Thoracic aorta (tissue), 2 donors: ENCODE results near the gene IMMT. TPM values are rescaled to one million over a fixed set of nuclear protein-coding genes. Genes with fewer than 3 reads are reported as not detected.
A peak's percentile ranks its signal among the peaks of the same experiment; 100 is the strongest.

Experiments
- ATAC-seq: fragments of 150-250 bp; one replicate; pipeline ENCODE4 v1.8.0; 2017; ENCODE audit warnings: low read depth; ENCODE audit not compliant: insufficient number of reproducible peaks, low FRiP score
- DNase-seq: peaks from one replicate; pipeline ENCODE4 v3.0.0-alpha.2; 2020; ENCODE audit warnings: low spot score
- H3K27ac ChIP-seq, 2 donors: fragments of 200-600 bp; sonication (generic); 1 replicate in 1 of 2; 2 replicates in 1 of 2; pipeline ENCODE4 v1.5.1; 2016; ENCODE audit warnings: mild to moderate bottlenecking in 2 of 2, moderate library complexity in 2 of 2
- H3K27me3 ChIP-seq: fragments of 200-600 bp; sonication (generic); replicated peaks from 2 replicates; pipeline ENCODE4 v1.6.0; 2016; ENCODE audit warnings: mild to moderate bottlenecking; ENCODE audit not compliant: insufficient read depth
- H3K36me3 ChIP-seq: fragments of 200-600 bp; sonication (generic); one replicate; pipeline ENCODE4 v1.5.1; 2016
- H3K4me1 ChIP-seq, 2 donors: fragments of 200-600 bp; sonication (generic); 1 replicate in 1 of 2; 2 replicates in 1 of 2; pipeline versions ENCODE4 v1.5.1 to v1.6.0; 2016; ENCODE audit warnings: low read depth in 2 of 2, mild to moderate bottlenecking in 1 of 2; ENCODE audit not compliant: control insufficient read depth in 1 of 2
- H3K4me3 ChIP-seq: fragments of 200-600 bp; sonication (generic); 2 replicates; pipeline ENCODE4 v1.5.1; 2016; ENCODE audit warnings: mild to moderate bottlenecking
- H3K9me3 ChIP-seq: fragments of 200-600 bp; sonication (generic); 2 replicates; pipeline ENCODE4 v1.5.1; 2016
- total RNA-seq, 2 donors: library from RNA; depleted of rRNA; stranded (reverse); fragments of >200 nt; gene quantifications; one replicate each; pipeline versions ENCODE4 v1.1.0 to v1.2.3, GENCODE V29; 2016
- TF ChIP-seq, protein P1 (sequence below): fragments of 200-600 bp; sonication (generic); IDR thresholded peaks from one replicate; pipeline ENCODE4 v1.5.1; 2019; ENCODE audit warnings: antibody characterized with exemption

Gene IMMT
- total RNA-seq, 2 donors from 2014 or later = 33.3 to 54.7 TPM

GRCh38 chr2:86105252-86105968, 89.9 kb downstream of the IMMT start, which contains the start of gene POLR1A:
Gene POLR1A, minus strand, starts transcription at chr2:86105886. Its CDS starts 110 bp downstream, at chr2:86105776.
- peak; percentile 79 for DNase-seq
- Histone ChIP-seq H3K4me3 (peak within 1 kb of the TSS; percentile 97), H3K27me3 (no peaks in the 10 kb centered on the region), H3K36me3 (peaks cover 3% of the 10 kb centered on the region), H3K9me3 (no peaks in the 10 kb centered on the region), H3K4me1 (peaks cover 14 to 33% of the 10 kb centered on the region in 2 donors), H3K27ac (peak within 1 kb of the TSS; percentile 77 to 83)
- peak; percentile 86 for ATAC-seq
- TF ChIP-seq, protein P1, sequence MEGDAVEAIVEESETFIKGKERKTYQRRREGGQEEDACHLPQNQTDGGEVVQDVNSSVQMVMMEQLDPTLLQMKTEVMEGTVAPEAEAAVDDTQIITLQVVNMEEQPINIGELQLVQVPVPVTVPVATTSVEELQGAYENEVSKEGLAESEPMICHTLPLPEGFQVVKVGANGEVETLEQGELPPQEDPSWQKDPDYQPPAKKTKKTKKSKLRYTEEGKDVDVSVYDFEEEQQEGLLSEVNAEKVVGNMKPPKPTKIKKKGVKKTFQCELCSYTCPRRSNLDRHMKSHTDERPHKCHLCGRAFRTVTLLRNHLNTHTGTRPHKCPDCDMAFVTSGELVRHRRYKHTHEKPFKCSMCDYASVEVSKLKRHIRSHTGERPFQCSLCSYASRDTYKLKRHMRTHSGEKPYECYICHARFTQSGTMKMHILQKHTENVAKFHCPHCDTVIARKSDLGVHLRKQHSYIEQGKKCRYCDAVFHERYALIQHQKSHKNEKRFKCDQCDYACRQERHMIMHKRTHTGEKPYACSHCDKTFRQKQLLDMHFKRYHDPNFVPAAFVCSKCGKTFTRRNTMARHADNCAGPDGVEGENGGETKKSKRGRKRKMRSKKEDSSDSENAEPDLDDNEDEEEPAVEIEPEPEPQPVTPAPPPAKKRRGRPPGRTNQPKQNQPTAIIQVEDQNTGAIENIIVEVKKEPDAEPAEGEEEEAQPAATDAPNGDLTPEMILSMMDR = no peak

DNA sequence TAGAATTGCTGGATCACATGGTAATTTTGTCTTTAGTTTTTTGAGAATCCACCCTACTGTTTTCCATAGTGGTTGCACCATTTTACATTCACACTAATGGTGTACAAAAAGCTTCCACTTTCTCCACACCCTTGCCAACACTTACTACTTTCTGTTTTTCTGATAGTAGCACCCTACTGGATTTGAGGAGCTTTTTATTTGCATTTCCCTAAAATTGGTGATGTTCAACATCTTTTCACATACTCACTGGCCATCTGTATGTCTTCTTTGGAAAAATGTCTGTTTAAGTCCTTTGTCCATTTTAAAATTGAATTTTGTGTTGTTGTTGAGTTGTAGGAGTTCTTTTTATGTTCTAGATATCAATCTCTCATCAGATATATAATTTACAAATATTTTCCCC, 93.1 kb downstream of the IMMT start:
- ATAC-seq (no peak), DNase-seq (no peak)
- TF ChIP-seq, protein P1 = no peak
- H3K36me3 ChIP-seq = peaks cover 8% of the 10 kb centered on the region
- peaks cover 11 to 23% of the 10 kb centered on the region in 2 donors for H3K4me1 ChIP-seq
- H3K27me3 ChIP-seq = no peaks in the 10 kb centered on the region
- no peaks in the 10 kb centered on the region for H3K9me3 ChIP-seq
- H3K27ac ChIP-seq = no peak overlapping the region
- no peak overlapping the region for H3K4me3 ChIP-seq

GRCh38 chr2:86097913-86098312, 97.3 kb downstream of the IMMT start:
- ATAC-seq (no peak), DNase-seq (no peak)
- Histone ChIP-seq H3K27me3 (no peaks in the 10 kb centered on the region), H3K9me3 (no peaks in the 10 kb centered on the region), H3K36me3 (peaks cover 18% of the 10 kb centered on the region), H3K4me1 (no peaks in the 10 kb centered on the region), H3K4me3 (no peak overlapping the region), H3K27ac (no peak overlapping the region)
- TF ChIP-seq, protein P1 = no peak

DNA sequence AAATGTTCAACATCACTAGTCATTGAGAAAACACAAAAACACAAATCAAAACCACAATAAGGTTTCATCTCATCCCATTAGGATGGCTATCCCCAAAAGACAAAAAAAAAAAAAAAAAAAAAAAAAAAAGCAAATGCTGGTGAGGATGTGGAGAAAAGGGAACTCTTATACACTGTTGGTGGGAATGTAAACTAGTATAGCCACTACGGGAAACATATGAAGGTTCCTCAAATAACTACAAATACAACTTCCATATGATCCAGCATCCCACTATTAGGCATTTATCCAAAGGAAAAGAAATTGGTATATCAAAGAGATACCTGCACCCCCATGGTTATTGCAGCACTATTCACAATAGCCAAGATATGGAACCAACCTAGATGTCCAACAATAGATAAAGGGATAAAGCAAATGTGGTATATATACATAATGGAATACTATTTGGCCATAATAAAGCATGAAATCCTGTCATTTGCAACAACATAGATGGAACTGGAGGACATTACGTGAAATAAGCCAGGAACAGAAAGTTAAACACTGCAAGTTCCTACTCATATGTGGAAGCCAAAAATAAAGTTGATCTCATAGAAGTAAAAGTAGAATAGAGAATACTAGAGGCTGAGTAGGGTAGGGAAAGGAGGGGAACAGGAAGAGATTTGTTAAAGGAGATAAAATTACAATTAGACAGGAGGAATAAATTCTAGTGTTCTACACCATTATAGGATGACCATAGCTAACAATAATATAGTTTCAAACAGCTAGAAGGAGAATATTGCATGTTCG, 98.0 kb downstream of the IMMT start:
- H3K9me3 ChIP-seq = no peaks in the 10 kb centered on the region
- DNase-seq (no peak), ATAC-seq (no peak)
- no peaks in the 10 kb centered on the region for H3K27me3 ChIP-seq
- no peaks in the 10 kb centered on the region for H3K4me1 ChIP-seq
- H3K4me3 ChIP-seq = no peak overlapping the region
- peaks cover 20% of the 10 kb centered on the region for H3K36me3 ChIP-seq
- TF ChIP-seq, protein P1 = no peak
- no peak overlapping the region for H3K27ac ChIP-seq

DNA sequence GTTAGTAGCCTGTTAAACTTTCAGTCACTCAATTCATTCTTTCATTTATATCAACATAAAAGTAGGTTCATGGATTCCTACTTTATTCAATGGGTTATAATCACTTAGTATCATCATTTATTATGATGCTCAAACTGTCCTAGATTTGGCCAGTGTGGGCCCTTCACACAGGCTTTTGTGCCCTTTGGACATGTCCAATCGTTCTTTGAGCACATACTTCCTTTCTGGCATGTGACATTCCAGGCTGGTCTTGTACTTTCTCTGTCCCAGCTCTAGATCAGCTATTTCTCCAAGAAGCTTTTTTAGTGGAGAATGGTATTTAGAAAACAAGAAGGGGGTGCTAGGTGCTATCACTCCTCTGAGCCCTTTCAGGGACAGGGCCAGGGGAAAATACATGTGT, 101.0 kb downstream of the IMMT start:
- Histone ChIP-seq H3K27me3 (no peaks in the 10 kb centered on the region), H3K4me1 (no peaks in the 10 kb centered on the region), H3K9me3 (no peaks in the 10 kb centered on the region), H3K36me3 (peaks cover 31% of the 10 kb centered on the region), H3K4me3 (no peak overlapping the region), H3K27ac (no peak overlapping the region)
- ATAC-seq (no peak), DNase-seq (no peak)
- TF ChIP-seq, protein P1 = no peak
